ENCODE results near the gene KCNK6.

DNA sequence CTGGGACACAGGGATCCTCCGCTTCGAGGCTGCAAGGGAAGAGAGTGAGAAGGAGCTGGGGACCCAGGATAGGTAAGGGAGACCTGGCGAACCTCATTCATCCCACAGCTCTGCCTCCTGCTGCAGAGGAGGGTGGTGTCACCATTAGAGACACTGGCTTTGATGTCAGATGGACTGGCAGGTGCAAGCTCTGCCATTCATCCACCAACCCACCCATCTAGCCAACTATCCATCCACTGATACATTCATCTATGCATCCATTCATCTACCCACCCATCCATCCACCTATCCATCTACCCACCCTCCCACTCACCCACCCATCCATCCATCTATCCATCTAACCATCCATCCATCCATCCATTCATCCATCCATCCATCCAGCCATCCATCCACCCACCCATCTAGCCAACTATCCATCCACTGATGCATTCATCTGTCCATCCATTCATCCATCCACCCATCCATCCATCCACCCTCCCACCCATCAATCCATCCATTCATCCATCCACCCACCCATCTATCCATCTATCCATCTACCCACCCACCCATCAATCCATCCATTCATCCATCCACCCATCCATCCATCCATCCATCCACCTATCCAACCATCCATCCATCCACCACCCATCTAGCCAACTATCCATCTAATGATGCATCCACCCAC is 9.9 kb upstream of the KCNK6 start:
- no peak for TF ChIP-seq POLR2A (IDR thresholded peaks at IDR 0.05; ENCODE audit: control extremely low read depth in 1 of 2, low read depth in 2 of 2, low read length in 2 of 2)
- no peak for TF ChIP-seq POLR2AphosphoS5 (IDR thresholded peaks at IDR 0.05; ENCODE audit: low read depth, low read length)
- no peak for TF ChIP-seq CEBPB (IDR thresholded peaks at IDR 0.05; ENCODE audit: low read depth, low read length)
- TF ChIP-seq, protein P1, sequence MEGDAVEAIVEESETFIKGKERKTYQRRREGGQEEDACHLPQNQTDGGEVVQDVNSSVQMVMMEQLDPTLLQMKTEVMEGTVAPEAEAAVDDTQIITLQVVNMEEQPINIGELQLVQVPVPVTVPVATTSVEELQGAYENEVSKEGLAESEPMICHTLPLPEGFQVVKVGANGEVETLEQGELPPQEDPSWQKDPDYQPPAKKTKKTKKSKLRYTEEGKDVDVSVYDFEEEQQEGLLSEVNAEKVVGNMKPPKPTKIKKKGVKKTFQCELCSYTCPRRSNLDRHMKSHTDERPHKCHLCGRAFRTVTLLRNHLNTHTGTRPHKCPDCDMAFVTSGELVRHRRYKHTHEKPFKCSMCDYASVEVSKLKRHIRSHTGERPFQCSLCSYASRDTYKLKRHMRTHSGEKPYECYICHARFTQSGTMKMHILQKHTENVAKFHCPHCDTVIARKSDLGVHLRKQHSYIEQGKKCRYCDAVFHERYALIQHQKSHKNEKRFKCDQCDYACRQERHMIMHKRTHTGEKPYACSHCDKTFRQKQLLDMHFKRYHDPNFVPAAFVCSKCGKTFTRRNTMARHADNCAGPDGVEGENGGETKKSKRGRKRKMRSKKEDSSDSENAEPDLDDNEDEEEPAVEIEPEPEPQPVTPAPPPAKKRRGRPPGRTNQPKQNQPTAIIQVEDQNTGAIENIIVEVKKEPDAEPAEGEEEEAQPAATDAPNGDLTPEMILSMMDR (IDR thresholded peaks at IDR 0.05; ENCODE audit: control extremely low read depth in 1 of 3, insufficient read depth in 1 of 3, low read depth in 1 of 3, low read length in 3 of 3): no peak
- no peak for TF ChIP-seq BCL11A (IDR thresholded peaks at IDR 0.05; ENCODE audit: low read depth in 2 of 2, low read length in 2 of 2)
- no peak for TF ChIP-seq ZNF274 (IDR thresholded peaks at IDR 0.05; ENCODE audit: borderline replicate concordance, extremely low read depth, low read length)
- TF ChIP-seq TAF7 (optimal IDR thresholded peaks at IDR 0.05; ENCODE audit: borderline replicate concordance, low read depth, low read length): no peak
- TF ChIP-seq CHD2 (IDR thresholded peaks at IDR 0.05; ENCODE audit: low read length): no peak
- TF ChIP-seq, protein P2, sequence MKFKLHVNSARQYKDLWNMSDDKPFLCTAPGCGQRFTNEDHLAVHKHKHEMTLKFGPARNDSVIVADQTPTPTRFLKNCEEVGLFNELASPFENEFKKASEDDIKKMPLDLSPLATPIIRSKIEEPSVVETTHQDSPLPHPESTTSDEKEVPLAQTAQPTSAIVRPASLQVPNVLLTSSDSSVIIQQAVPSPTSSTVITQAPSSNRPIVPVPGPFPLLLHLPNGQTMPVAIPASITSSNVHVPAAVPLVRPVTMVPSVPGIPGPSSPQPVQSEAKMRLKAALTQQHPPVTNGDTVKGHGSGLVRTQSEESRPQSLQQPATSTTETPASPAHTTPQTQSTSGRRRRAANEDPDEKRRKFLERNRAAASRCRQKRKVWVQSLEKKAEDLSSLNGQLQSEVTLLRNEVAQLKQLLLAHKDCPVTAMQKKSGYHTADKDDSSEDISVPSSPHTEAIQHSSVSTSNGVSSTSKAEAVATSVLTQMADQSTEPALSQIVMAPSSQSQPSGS (IDR thresholded peaks at IDR 0.05; ENCODE audit: low read length): no peak
- no peak for TF ChIP-seq YY1 (IDR thresholded peaks at IDR 0.05; ENCODE audit: low read depth, low read length)
- TF ChIP-seq TAF1 (IDR thresholded peaks at IDR 0.05; ENCODE audit: low read depth, low read length): no peak

Measured in H1 (cell line).